ENCODE measurements around the gene MUC6. TPM values are rescaled to one million over a fixed set of nuclear protein-coding genes. Genes with fewer than 3 reads are reported as not detected.

Gene MUC6
- total and polyA plus RNA-seq, 2 of the 8 experiments (the other 6 are each of a cell fraction or from before 2014, with no cell fraction given), result not detected

DNA sequence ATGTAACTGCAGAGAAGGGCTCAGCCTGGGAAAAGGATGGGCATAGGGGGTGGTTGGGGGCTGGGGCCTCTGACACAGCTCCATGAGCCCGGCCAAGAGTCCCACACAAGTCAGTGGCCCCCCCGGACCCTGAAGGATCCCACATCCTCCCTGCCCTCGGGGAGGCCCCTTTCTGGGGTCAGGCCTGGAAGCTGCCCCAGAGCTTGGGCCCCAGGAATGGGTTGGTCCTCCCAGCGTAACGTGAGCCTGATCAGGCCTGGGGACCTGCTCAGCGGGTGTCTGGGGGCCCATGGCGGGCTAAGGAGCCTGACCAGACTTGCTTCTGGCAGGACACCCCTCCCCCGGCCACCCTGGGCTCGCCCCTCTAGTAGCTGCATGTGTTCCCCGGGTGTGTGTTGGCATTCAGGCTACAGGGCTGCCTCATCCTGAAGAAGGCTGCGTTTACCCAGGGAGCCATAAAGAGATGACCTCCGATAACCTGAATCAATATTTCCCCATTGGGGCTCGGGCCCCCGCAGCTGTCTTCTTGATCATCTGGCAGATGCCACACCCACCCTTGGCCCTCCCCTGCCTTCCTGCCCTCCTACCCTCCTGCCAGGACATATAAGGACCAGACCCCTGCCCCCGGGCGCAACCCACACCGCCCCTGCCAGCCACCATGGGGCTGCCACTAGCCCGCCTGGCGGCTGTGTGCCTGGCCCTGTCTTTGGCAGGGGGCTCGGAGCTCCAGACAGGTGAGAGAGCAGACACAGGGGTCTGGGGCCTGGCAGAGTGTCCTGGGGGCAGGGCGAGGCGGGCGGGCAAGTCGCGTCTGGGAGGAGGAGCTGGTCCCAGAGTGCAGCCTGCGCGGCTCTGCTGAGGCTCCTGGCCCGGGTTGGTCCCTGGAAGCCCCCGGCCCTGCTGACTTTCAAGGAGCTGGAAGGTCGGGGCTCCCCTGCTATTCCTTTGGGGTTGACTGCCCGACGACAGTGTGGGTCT lies 38.0 kb upstream of the MUC6 start, which contains the start of gene MUC2:
Gene MUC2 (plus strand): TSS at position 631 of the 978 bp plus-strand sequence.
- H2BK5ac ChIP-seq (ENCODE audit: low read depth, low read length), result no peak within 1 kb of the TSS
- no peaks in the 10 kb centered on the region for H3K27me3 ChIP-seq (replicated peaks in 1 of 4; ENCODE audit: control insufficient read depth in 3 of 4, extremely low read depth in 1 of 4, insufficient read depth in 3 of 4, low read length in 3 of 4)
- POLR2A ChIA-PET (ENCODE audit: partially characterized antibody), result interaction anchor here (1.2 kb wide), 1 partner anchor 186 kb away, joined by 3 read pairs; no protein-coding TSS in a partner anchor
- no peaks in the 10 kb centered on the region for H3K79me1 ChIP-seq (ENCODE audit: low read depth, low read length)
- no peak within 1 kb of the TSS for H2AK5ac ChIP-seq (ENCODE audit: low read depth, low read length)
- no peak within 1 kb of the TSS for H2BK20ac ChIP-seq (ENCODE audit: low read length)
- H3K56ac ChIP-seq (replicated peaks; ENCODE audit: insufficient read length, low read depth, low read length), result no peak within 1 kb of the TSS
- H3K79me2 ChIP-seq (ENCODE audit: control insufficient read depth in 1 of 2, insufficient read depth in 2 of 2, low read length in 2 of 2), result no peaks in the 10 kb centered on the region
- 88% methylated on average over 24 of the region's 32 CpGs; no CpG with 5 or more reads in 1 of the 2 experiments for WGBS, 2 experiments (ENCODE audit: extremely low coverage in 1 of 2, insufficient coverage in 1 of 2, insufficient read length in 1 of 2, insufficient replicate concordance in 2 of 2, low coverage in 1 of 2, low lambda C conversion rate in 2 of 2, missing lambda C conversion rate in 1 of 2)
- H3K4me1 ChIP-seq (replicated peaks in 1 of 4; ENCODE audit: control insufficient read depth in 3 of 4, insufficient read depth in 4 of 4, low read length in 3 of 4), result peaks cover 0 to 3% (median 0%) of the 10 kb centered on the region in 4 experiments; a peak in 2 of 7 replicates
- CTCF ChIA-PET (ENCODE audit: partially characterized antibody), result interaction anchor here (1.0 to 2.3 kb wide), 2 partner anchors 23 to 176 kb away, joined by 3 to 7 read pairs; no protein-coding TSS in a partner anchor
- no peak within 1 kb of the TSS for H4K91ac ChIP-seq (replicated peaks; ENCODE audit: insufficient read length, low read length)
- no peaks in the 10 kb centered on the region for H3K36me3 ChIP-seq (ENCODE audit: control insufficient read depth in 2 of 4, insufficient read depth in 4 of 4, low read length in 3 of 4)
- H3K27ac ChIP-seq (ENCODE audit: low read depth, low read length), result no peak within 1 kb of the TSS
- no peak within 1 kb of the TSS for H3K4me3 ChIP-seq (ENCODE audit: extremely low read depth in 1 of 4, insufficient read depth in 2 of 4, low read depth in 3 of 4, low read length in 4 of 4)
- H3K14ac ChIP-seq (ENCODE audit: insufficient read length), result no peak within 1 kb of the TSS
- peaks cover 5% of the 10 kb centered on the region; the same call in 1 of the 2 replicates for H3K23me2 ChIP-seq (ENCODE audit: low read depth, low read length)
- peak within 1 kb of the TSS; percentile 38 for H3K4ac ChIP-seq (replicated peaks; ENCODE audit: insufficient read length, low read depth, low read length)
- H3K9me3 ChIP-seq (ENCODE audit: insufficient read depth in 2 of 2, low read depth in 1 of 2, low read length in 1 of 2), result no peaks in the 10 kb centered on the region
- H2AFZ ChIP-seq (ENCODE audit: low read length), result no peak within 1 kb of the TSS
- H4K20me1 ChIP-seq (replicated peaks in 1 of 2; ENCODE audit: control insufficient read depth in 1 of 2, insufficient read depth in 2 of 2, low read length in 2 of 2), result peaks cover 0 to 2% of the 10 kb centered on the region in 2 experiments
- peak in 1 of 2 experiments; percentile 45 for DNase-seq (ENCODE audit: low read depth in 1 of 2, low spot score in 2 of 2)
- no peak for FAIRE-seq
- peak within 1 kb of the TSS; percentile 89 for H4K8ac ChIP-seq (ENCODE audit: extremely low read depth, insufficient read depth, low read length)
- H3K4me2 ChIP-seq (ENCODE audit: insufficient read depth in 1 of 2, low read depth in 2 of 2, low read length in 2 of 2), result no peak within 1 kb of the TSS
- no peak within 1 kb of the TSS for H4K5ac ChIP-seq (ENCODE audit: insufficient read length, low read depth, low read length)
- H2BK12ac ChIP-seq (ENCODE audit: low read depth, low read length), result no peak within 1 kb of the TSS
- no peak within 1 kb of the TSS; the same call in 1 of the 2 replicates for H3K18ac ChIP-seq (ENCODE audit: extremely low read depth, low read length)
- no peak within 1 kb of the TSS for H2BK15ac ChIP-seq (ENCODE audit: low read length)
- no peak within 1 kb of the TSS for H2BK120ac ChIP-seq (replicated peaks; ENCODE audit: low read depth, low read length)
- no peak for TF ChIP-seq GABPA (IDR thresholded peaks at IDR 0.05; ENCODE audit: borderline replicate concordance, insufficient read depth, low read length)
- no peak within 1 kb of the TSS for H3K9ac ChIP-seq (replicated peaks in 1 of 4; ENCODE audit: extremely low read depth in 1 of 4, low read depth in 3 of 4, low read length in 3 of 4)
- no peak within 1 kb of the TSS for H3K23ac ChIP-seq (ENCODE audit: insufficient read length)

All from H1 (cell line).